Measurements from ENCODE around the gene OR5D14. TPM values are rescaled to one million over a fixed set of nuclear protein-coding genes. Genes with fewer than 3 reads are reported as not detected.

OR5D14 gene
- total RNA-seq (2014; rRNA removed; shearing (Covaris generic)) = not detected in 2 replicates

GRCh38 chr11:55795256-55795655, at the start of gene OR5D14:
Gene OR5D14, plus strand, starts transcription at chr11:55795556. Its CDS starts 0 bp downstream, at chr11:55795556.

GRCh38 chr11:55773138-55773537, 22.2 kb upstream of the OR5D14 start, which contains the start of gene OR5D13:
Gene OR5D13, plus strand, starts transcription at chr11:55773438. Its CDS starts 0 bp downstream, at chr11:55773438.

DNA sequence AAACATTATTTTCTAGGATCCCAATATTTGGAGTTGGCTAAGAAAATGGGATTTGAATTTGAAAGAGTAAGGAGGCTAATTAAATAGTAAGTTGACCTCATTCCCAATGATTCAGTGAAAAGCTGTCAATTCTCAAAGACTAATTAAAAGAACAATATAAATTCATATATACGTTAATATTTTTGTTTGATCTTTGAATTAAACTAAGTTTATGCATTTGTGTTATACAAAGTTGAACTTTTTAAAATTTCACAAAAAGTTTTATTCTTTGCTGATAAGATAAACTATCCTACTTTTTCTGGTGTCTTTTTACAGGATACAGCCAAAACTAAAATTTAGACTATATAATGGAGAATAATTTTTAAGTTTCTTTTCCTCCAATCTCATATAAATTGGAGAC, 15.7 kb downstream of the OR5D14 start, which contains the start of gene OR5L1:
Gene OR5L1, plus strand, starts transcription at position 301 of the 400 bp plus-strand sequence. CDS start 100 bp downstream, outside the sequence.

DNA sequence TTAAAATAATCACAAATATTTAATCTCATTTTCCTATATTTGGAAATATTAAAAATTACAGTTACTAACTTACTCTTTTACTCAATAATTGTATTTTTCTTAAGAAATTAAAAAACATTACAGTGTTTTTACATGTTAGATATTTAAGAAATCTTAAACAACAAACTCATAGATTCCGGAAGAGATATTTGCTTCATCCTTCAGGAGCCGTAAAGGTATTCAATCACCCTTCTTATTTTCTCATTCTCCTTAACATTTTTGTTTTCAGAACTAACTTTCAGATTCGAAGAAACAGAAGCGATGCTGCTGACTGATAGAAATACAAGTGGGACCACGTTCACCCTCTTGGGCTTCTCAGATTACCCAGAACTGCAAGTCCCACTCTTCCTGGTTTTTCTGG, 24.0 kb downstream of the OR5D14 start, which contains the start of gene OR5D18:
Gene OR5D18, plus strand, starts transcription at position 301 of the 400 bp plus-strand sequence. Its CDS starts 0 bp downstream, at position 301.

GRCh38 chr11:55826919-55827318, 31.6 kb downstream of the OR5D14 start, which contains the start of gene OR5L2:
Gene OR5L2, plus strand, starts transcription at chr11:55827219. Its CDS starts 0 bp downstream, at chr11:55827219.

GRCh38 chr11:55838452-55838851, 43.1 kb downstream of the OR5D14 start, which contains the start of gene OR5D16:
Gene OR5D16, plus strand, starts transcription at chr11:55838752. Its CDS starts 0 bp downstream, at chr11:55838752.

Other genes starting within 250 kb of the OR5D14 start
- not detected in 2 replicates for gene OR4C15, start 241.1 kb upstream of the OR5D14 start, total RNA-seq (2014; rRNA removed; shearing (Covaris generic))
- not detected in 2 replicates for gene OR4C16, start 223.4 kb upstream of the OR5D14 start, total RNA-seq (2014; rRNA removed; shearing (Covaris generic))
- gene OR4C11, start 187.9 kb upstream of the OR5D14 start, total RNA-seq (2014; rRNA removed; shearing (Covaris generic)) = not detected in 2 replicates
- not detected in 2 replicates for gene OR4P4, start 160.4 kb upstream of the OR5D14 start, total RNA-seq (2014; rRNA removed; shearing (Covaris generic))
- gene OR4S2, start 147.2 kb upstream of the OR5D14 start, total RNA-seq (2014; rRNA removed; shearing (Covaris generic)) = not detected in 2 replicates
- gene OR4C6, start 133.4 kb upstream of the OR5D14 start, total RNA-seq (2014; rRNA removed; shearing (Covaris generic)) = not detected in 2 replicates
- gene OR5D13, start 22.1 kb upstream of the OR5D14 start, total RNA-seq (2014; rRNA removed; shearing (Covaris generic)) = not detected in 2 replicates
- gene OR5L1, start 15.8 kb downstream of the OR5D14 start, total RNA-seq (2014; rRNA removed; shearing (Covaris generic)) = not detected in 2 replicates
- gene OR5D18, start 24.1 kb downstream of the OR5D14 start, total RNA-seq (2014; rRNA removed; shearing (Covaris generic)) = not detected in 2 replicates
- gene OR5L2, start 31.7 kb downstream of the OR5D14 start, total RNA-seq (2014; rRNA removed; shearing (Covaris generic)) = not detected in 2 replicates
- not detected in 2 replicates for gene OR5D16, start 43.2 kb downstream of the OR5D14 start, total RNA-seq (2014; rRNA removed; shearing (Covaris generic))
- 1.0 and 1.2 TPM in 2 replicates for gene TRIM51, start 87.7 kb downstream of the OR5D14 start, total RNA-seq (2014; rRNA removed; shearing (Covaris generic))
- not detected in 2 replicates for gene OR5W2, start 119.0 kb downstream of the OR5D14 start, total RNA-seq (2014; rRNA removed; shearing (Covaris generic))
- not detected in 2 replicates for gene OR5I1, start 140.8 kb downstream of the OR5D14 start, total RNA-seq (2014; rRNA removed; shearing (Covaris generic))
- not detected in 2 replicates for gene OR10AG1, start 174.4 kb downstream of the OR5D14 start, total RNA-seq (2014; rRNA removed; shearing (Covaris generic))
- gene OR5F1, start 199.1 kb downstream of the OR5D14 start, total RNA-seq (2014; rRNA removed; shearing (Covaris generic)) = not detected in 2 replicates
- gene OR5AS1, start 232.1 kb downstream of the OR5D14 start, total RNA-seq (2014; rRNA removed; shearing (Covaris generic)) = not detected in 2 replicates

Data from A375 (cell line).